GM12878 (cell line): ENCODE results near the gene PIR. TPM values are rescaled to one million over a fixed set of nuclear protein-coding genes. Genes with fewer than 3 reads are reported as not detected.
A peak's percentile ranks its signal among the peaks of the same experiment; 100 is the strongest.

Experiments
- BCLAF1 ChIP-seq: fragments of 450-650 bp; IDR thresholded peaks from 2 replicates; pipeline ENCODE4 v1.6.1; 2017; ENCODE audit warnings: antibody characterized with exemption, mild to moderate bottlenecking, moderate library complexity
- BRCA1 ChIP-seq: IDR thresholded peaks from 2 replicates; pipeline ENCODE4 v1.6.1; 2011; ENCODE audit warnings: low read depth, low read length, improper control_type of control experiment
- CBFB ChIP-seq: IDR thresholded peaks from 2 replicates; pipeline ENCODE4 v1.6.1; 2016; ENCODE audit warnings: antibody characterized with exemption, low read depth
- CTCF ChIP-seq, 3 experiments: IDR thresholded peaks in 2 of 3; conservative IDR thresholded peaks in 1 of 3; 2 replicates each; pipeline ENCODE4 v1.5.1; 2011; ENCODE audit warnings: low read depth in 3 of 3, low read length in 3 of 3, mild to moderate bottlenecking in 3 of 3, control low read depth in 2 of 3, moderate library complexity in 2 of 3, inconsistent platforms in 1 of 3, mixed read lengths in 1 of 3; ENCODE audit not compliant: control insufficient read depth in 2 of 3, insufficient read depth in 1 of 3; ENCODE audit errors: extremely low read depth in 1 of 3
- E2F8 ChIP-seq: fragments of 450-650 bp; IDR thresholded peaks from 2 replicates; pipeline ENCODE4 v1.6.1; 2018; ENCODE audit warnings: mild to moderate bottlenecking, low read depth, moderate library complexity; ENCODE audit not compliant: partially characterized antibody
- MYB ChIP-seq: fragments of 150-350 bp; IDR thresholded peaks from 2 replicates; pipeline ENCODE4 v1.6.1; 2014; ENCODE audit warnings: mild to moderate bottlenecking, low read depth, low read length, borderline replicate concordance
- NKRF ChIP-seq: fragments of 450-650 bp; conservative IDR thresholded peaks from 2 replicates; pipeline ENCODE4 v1.6.1; 2017; ENCODE audit warnings: mild to moderate bottlenecking, moderate library complexity
- RAD21 ChIP-seq: IDR thresholded peaks from 2 replicates; pipeline ENCODE4 v1.6.1; 2011; ENCODE audit warnings: mild to moderate bottlenecking, low read depth, low read length, moderate library complexity; ENCODE audit not compliant: insufficient read depth
- RUNX3 ChIP-seq: IDR thresholded peaks from 2 replicates; pipeline ENCODE4 v1.6.1; 2012; ENCODE audit warnings: low read length, inconsistent platforms
- SMARCA5 ChIP-seq: fragments of 450-650 bp; IDR thresholded peaks from 2 replicates; pipeline ENCODE4 v1.6.1; 2017; ENCODE audit warnings: mild to moderate bottlenecking
- SREBF1 ChIP-seq: IDR thresholded peaks from 2 replicates; pipeline ENCODE4 v1.6.1; 2012; ENCODE audit warnings: mild to moderate bottlenecking, low read length
- polyA plus RNA-seq, 11 experiments: library from polyadenylated mRNA; depleted of rRNA in 4 of 11; unstranded in 6 of 11; stranded (reverse) in 5 of 11; fragments of >200 nt; fragmentation: Nextera tagmentation in 4 of 11; fragmentation: Illumina TruSeq in 1 of 11; extraction: Ambion mirVana in 4 of 11; extraction: Trizol in 1 of 11; gene quantifications; 1 replicate in 1 of 11; 2 replicates in 10 of 11; pipeline versions ENCODE4 v1.2.1 to v1.2.3, GENCODE V29; 2011 to 2016; ENCODE audit warnings: inconsistent platforms in 2 of 11, missing spikeins in 2 of 11, low read depth in 1 of 11
- total RNA-seq, 4 experiments: library from RNA; depleted of rRNA in 3 of 4; stranded (reverse); fragments of >200 nt in 3 of 4; fragmentation: Illumina TruSeq in 1 of 4; extraction: Trizol in 1 of 4; gene quantifications; 2 replicates each; pipeline versions ENCODE4 v1.2.1 to v1.2.3, GENCODE V29; 2013 to 2021
- TF ChIP-seq, protein P1 (sequence below): fragments of 450-650 bp; IDR thresholded peaks from 2 replicates; pipeline ENCODE4 v1.6.1; 2018; ENCODE audit warnings: borderline replicate concordance, mild to moderate bottlenecking; ENCODE audit not compliant: partially characterized antibody
- TF ChIP-seq, protein P2 (sequence below): fragments of 450-650 bp; IDR thresholded peaks from 2 replicates; pipeline ENCODE4 v1.6.1; 2016; ENCODE audit warnings: mild to moderate bottlenecking, moderate library complexity, borderline replicate concordance

Gene PIR
- total and polyA plus RNA-seq, 10 of the 15 experiments (the other 5 are each of a cell fraction or from before 2014, with no cell fraction given), result 3.8 to 16.5 (median 7.3) TPM

- TF ChIP-seq, protein P1, sequence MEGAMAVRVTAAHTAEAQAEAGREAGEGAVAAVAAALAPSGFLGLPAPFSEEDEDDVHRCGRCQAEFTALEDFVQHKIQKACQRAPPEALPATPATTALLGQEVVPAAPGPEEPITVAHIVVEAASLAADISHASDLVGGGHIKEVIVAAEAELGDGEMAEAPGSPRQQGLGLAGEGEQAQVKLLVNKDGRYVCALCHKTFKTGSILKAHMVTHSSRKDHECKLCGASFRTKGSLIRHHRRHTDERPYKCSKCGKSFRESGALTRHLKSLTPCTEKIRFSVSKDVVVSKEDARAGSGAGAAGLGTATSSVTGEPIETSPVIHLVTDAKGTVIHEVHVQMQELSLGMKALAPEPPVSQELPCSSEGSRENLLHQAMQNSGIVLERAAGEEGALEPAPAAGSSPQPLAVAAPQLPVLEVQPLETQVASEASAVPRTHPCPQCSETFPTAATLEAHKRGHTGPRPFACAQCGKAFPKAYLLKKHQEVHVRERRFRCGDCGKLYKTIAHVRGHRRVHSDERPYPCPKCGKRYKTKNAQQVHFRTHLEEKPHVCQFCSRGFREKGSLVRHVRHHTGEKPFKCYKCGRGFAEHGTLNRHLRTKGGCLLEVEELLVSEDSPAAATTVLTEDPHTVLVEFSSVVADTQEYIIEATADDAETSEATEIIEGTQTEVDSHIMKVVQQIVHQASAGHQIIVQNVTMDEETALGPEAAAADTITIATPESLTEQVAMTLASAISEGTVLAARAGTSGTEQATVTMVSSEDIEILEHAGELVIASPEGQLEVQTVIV, result no peak
- TF ChIP-seq SREBF1 (no peak), RUNX3 (peak; percentile 23; the same call in 1 of the 2 replicates), NKRF (no peak), BRCA1 (no peak), MYB (no peak), CTCF (IDR thresholded peaks at IDR 0.05 in 2 of 3, conservative IDR thresholded peaks at IDR 0.05 in 1 of 3; ENCODE audit: control insufficient read depth in 2 of 3, extremely low read depth in 1 of 3, insufficient read depth in 1 of 3, low read depth in 3 of 3, low read length in 3 of 3) (peak; percentile 84 to 91 (median 85)), BCLAF1 (no peak), E2F8 (no peak), SMARCA5 (no peak), RAD21 (peak; percentile 77), CBFB (no peak)
- TF ChIP-seq, protein P2, sequence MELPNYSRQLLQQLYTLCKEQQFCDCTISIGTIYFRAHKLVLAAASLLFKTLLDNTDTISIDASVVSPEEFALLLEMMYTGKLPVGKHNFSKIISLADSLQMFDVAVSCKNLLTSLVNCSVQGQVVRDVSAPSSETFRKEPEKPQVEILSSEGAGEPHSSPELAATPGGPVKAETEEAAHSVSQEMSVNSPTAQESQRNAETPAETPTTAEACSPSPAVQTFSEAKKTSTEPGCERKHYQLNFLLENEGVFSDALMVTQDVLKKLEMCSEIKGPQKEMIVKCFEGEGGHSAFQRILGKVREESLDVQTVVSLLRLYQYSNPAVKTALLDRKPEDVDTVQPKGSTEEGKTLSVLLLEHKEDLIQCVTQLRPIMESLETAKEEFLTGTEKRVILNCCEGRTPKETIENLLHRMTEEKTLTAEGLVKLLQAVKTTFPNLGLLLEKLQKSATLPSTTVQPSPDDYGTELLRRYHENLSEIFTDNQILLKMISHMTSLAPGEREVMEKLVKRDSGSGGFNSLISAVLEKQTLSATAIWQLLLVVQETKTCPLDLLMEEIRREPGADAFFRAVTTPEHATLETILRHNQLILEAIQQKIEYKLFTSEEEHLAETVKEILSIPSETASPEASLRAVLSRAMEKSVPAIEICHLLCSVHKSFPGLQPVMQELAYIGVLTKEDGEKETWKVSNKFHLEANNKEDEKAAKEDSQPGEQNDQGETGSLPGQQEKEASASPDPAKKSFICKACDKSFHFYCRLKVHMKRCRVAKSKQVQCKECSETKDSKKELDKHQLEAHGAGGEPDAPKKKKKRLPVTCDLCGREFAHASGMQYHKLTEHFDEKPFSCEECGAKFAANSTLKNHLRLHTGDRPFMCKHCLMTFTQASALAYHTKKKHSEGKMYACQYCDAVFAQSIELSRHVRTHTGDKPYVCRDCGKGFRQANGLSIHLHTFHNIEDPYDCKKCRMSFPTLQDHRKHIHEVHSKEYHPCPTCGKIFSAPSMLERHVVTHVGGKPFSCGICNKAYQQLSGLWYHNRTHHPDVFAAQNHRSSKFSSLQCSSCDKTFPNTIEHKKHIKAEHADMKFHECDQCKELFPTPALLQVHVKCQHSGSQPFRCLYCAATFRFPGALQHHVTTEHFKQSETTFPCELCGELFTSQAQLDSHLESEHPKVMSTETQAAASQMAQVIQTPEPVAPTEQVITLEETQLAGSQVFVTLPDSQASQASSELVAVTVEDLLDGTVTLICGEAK, result no peak
Measured at GRCh38 chrX:15471028-15471427, 22.1 kb downstream of the PIR start (continued).
